Progenitor cell of endocrine pancreas (in vitro differentiated cells): ENCODE measurements around the gene RPP14. TPM values are rescaled to one million over a fixed set of nuclear protein-coding genes. Genes with fewer than 3 reads are reported as not detected.

ENCODE experiments used
- DNase-seq: peaks from one replicate; pipeline ENCODE4 v3.0.0; 2021; ENCODE audit warnings: low spot score; ENCODE audit not compliant: unreplicated experiment
- H3K27ac Mint-ChIP-seq: 2 replicates; pipeline ENCODE4 v1.8.0; 2021; ENCODE audit warnings: mild to moderate bottlenecking, moderate library complexity, mixed read lengths
- H3K27me3 Mint-ChIP-seq: 2 replicates; pipeline ENCODE4 v1.8.0; 2021; ENCODE audit warnings: mixed read lengths
- H3K36me3 Mint-ChIP-seq: 2 replicates; pipeline ENCODE4 v1.8.0; 2022; ENCODE audit warnings: mixed read lengths; ENCODE audit not compliant: insufficient read depth
- H3K4me1 Mint-ChIP-seq: 2 replicates; pipeline ENCODE4 v1.8.0; 2021; ENCODE audit warnings: low read depth, mixed read lengths
- H3K4me3 Mint-ChIP-seq: 2 replicates; pipeline ENCODE4 v1.8.0; 2021; ENCODE audit warnings: low read depth, mild to moderate bottlenecking, moderate library complexity, mixed read lengths
- H3K9me3 Mint-ChIP-seq: 2 replicates; pipeline ENCODE4 v1.8.0; 2021; ENCODE audit warnings: low read depth, mixed read lengths
- total RNA-seq: library from RNA; stranded (reverse); gene quantifications from 2 replicates; pipeline ENCODE4 v1.2.1, GENCODE V29; 2021
- TF ChIP-seq, protein P1 (sequence below): fragments of 200-600 bp; sonication (generic); IDR thresholded peaks from one replicate; pipeline ENCODE4 v1.5.0; 2021; ENCODE audit warnings: antibody characterized with exemption, mild to moderate bottlenecking; ENCODE audit not compliant: unreplicated experiment

RPP14 gene
- total RNA-seq, 1 donor from 2014 or later = 26.0 TPM

DNA sequence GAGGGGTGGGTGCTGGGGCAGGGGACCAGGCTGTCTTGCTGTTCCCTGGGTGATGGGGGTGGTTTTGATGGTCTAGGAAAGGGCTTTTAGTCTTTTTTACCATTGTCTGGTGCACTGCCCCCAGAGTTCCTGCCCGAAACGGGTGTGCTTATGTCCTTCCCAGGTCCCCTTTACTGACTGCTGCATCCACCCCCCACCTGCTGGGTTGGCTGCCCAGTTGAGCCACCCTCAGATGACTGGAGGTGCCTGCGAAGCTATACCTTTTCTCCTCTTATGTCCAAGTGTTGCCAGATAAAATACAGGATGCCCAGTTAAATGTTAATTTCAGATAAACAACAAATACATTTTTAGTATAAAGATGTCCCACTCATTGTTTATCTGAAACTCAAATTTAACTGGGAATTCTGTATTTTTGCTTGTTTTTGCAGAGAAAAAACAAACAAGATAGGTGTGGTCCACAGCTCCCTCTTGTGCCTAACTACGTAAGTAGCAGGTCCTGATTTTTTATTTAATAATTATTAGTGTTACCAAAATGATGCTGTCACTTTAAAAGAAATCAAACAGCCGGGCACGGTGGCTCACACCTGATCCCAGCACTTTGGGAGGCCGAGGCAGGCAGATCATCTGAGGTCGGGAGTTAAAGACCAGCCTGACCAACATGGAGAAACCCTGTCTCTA is 6.1 kb upstream of the RPP14 start:
- peaks cover 10% of the 10 kb centered on the region for H3K27me3 Mint-ChIP-seq
- H3K36me3 Mint-ChIP-seq = peaks cover 2% of the 10 kb centered on the region
- H3K27ac Mint-ChIP-seq = no peak overlapping the region
- TF ChIP-seq, protein P1, sequence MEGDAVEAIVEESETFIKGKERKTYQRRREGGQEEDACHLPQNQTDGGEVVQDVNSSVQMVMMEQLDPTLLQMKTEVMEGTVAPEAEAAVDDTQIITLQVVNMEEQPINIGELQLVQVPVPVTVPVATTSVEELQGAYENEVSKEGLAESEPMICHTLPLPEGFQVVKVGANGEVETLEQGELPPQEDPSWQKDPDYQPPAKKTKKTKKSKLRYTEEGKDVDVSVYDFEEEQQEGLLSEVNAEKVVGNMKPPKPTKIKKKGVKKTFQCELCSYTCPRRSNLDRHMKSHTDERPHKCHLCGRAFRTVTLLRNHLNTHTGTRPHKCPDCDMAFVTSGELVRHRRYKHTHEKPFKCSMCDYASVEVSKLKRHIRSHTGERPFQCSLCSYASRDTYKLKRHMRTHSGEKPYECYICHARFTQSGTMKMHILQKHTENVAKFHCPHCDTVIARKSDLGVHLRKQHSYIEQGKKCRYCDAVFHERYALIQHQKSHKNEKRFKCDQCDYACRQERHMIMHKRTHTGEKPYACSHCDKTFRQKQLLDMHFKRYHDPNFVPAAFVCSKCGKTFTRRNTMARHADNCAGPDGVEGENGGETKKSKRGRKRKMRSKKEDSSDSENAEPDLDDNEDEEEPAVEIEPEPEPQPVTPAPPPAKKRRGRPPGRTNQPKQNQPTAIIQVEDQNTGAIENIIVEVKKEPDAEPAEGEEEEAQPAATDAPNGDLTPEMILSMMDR = peak; percentile 78
- no peak for DNase-seq
- no peaks in the 10 kb centered on the region for H3K4me1 Mint-ChIP-seq
- H3K4me3 Mint-ChIP-seq = no peak overlapping the region
- H3K9me3 Mint-ChIP-seq = no peaks in the 10 kb centered on the region

- H3K4me1 Mint-ChIP-seq = peaks cover 15% of the 10 kb centered on the region
- no peak for DNase-seq
Observed at GRCh38 chr3:58307639-58308215, 1.7 kb downstream of the RPP14 start.

DNA sequence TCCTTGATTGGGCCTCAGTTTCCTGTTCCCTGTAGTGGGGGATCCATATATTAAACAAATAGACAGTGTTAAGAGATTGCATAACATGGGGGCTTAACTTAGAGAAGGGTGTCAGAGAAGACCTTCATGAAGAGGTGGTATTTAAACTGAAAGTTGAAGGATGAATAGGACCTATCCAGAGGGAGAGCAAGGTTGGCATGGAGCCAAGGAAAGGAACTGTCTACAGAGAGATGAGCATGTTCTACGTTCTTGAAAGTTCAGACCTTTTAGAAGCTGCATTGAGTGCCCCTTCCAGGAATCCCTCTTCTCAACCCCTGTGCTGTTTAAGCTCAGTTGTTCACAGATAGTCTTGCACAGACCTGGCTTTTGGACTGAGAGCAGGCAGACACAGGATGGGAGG is 2.7 kb downstream of the RPP14 start:
- H3K9me3 Mint-ChIP-seq = no peaks in the 10 kb centered on the region
- peak overlapping the region; percentile 50 for H3K27ac Mint-ChIP-seq
- DNase-seq = no peak
- H3K27me3 Mint-ChIP-seq = no peaks in the 10 kb centered on the region
- TF ChIP-seq, protein P1 = no peak
- H3K4me1 Mint-ChIP-seq = peaks cover 15% of the 10 kb centered on the region
- H3K4me3 Mint-ChIP-seq = peak overlapping the region; percentile 16
- H3K36me3 Mint-ChIP-seq = peaks cover 18% of the 10 kb centered on the region

More at GRCh38 chr3:58307639-58308215, 1.7 kb downstream of the RPP14 start:
- Mint-ChIP-seq H3K27me3 (peaks cover 2% of the 10 kb centered on the region), H3K36me3 (peaks cover 14% of the 10 kb centered on the region), H3K27ac (peak overlapping the region; percentile 100), H3K4me3 (peak overlapping the region; percentile 96), H3K9me3 (no peaks in the 10 kb centered on the region)
- TF ChIP-seq, protein P1 = peak; percentile 69

DNA sequence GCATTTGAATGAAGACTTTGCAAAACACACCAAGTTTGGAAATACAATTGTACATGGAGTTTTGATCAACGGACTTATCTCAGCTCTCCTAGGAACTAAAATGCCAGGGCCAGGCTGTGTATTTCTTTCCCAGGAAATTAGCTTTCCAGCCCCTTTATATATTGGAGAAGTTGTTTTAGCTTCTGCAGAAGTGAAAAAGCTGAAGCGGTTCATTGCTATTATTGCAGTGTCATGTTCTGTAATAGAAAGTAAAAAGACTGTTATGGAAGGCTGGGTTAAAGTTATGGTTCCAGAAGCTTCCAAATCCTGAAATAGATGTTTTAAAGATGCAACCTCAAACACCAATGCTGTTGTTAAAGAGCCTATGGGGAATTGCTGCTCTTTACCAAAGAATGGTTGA is 11.8 kb downstream of the RPP14 start:
- Mint-ChIP-seq H3K9me3 (no peaks in the 10 kb centered on the region), H3K27me3 (no peaks in the 10 kb centered on the region), H3K4me3 (no peak overlapping the region), H3K4me1 (peaks cover 2% of the 10 kb centered on the region), H3K36me3 (peaks cover 17% of the 10 kb centered on the region), H3K27ac (no peak overlapping the region)
- DNase-seq = no peak
- TF ChIP-seq, protein P1 = no peak

DNA sequence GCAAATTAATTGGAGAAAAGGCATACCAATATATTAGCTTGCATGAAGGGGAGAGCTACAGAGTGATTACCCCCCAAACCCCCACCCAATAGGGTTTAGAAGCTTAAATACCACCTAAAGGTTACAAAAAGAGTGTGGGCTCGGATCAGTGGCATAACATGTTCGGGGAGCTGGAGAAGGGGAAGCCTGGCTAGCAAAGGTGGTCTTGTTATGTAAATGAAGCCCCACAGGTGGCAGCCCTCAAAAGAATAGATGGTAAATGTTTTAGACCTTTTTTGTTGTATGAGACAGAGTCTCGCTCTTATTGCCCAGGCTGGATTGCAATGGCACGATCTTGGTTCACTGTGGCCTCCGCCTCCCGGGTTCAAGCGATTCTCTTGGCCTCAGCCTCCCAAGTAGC is 15.7 kb downstream of the RPP14 start:
- H3K4me3 Mint-ChIP-seq = no peak overlapping the region
- DNase-seq = no peak
- H3K27me3 Mint-ChIP-seq = no peaks in the 10 kb centered on the region
- peaks cover 7% of the 10 kb centered on the region for H3K36me3 Mint-ChIP-seq
- peaks cover 29% of the 10 kb centered on the region for H3K4me1 Mint-ChIP-seq
- H3K9me3 Mint-ChIP-seq = no peaks in the 10 kb centered on the region
- H3K27ac Mint-ChIP-seq = no peak overlapping the region
- TF ChIP-seq, protein P1 = no peak
